ENCODE measurements around the gene APOL3.
A peak's percentile ranks its signal among the peaks of the same experiment; 100 is the strongest.
"Not testable (repeated sequence)": the region's sequence is repeated elsewhere in the genome, so short reads cannot be mapped to it uniquely, and the experiment has no call there.

APOL3 gene

GRCh38 chr22:36165141-36165540, 4.6 kb upstream of the APOL3 start:
- TF ChIP-seq CTCF (conservative IDR thresholded peaks at IDR 0.05), result no peak

GRCh38 chr22:36164621-36165020, 4.1 kb upstream of the APOL3 start:
- H3K27ac ChIP-seq, result no peak overlapping the region
- TF ChIP-seq CTCF (conservative IDR thresholded peaks at IDR 0.05), result no peak

More at GRCh38 chr22:36165141-36165540, 4.6 kb upstream of the APOL3 start:
- no peak overlapping the region for H3K27ac ChIP-seq

- TF ChIP-seq CTCF (conservative IDR thresholded peaks at IDR 0.05), result no peak
- H3K27ac ChIP-seq, result no peak overlapping the region
These were observed 2.9 kb upstream of the APOL3 start for GRCh38 chr22:36163497-36163896.

GRCh38 chr22:36162127-36163034, 1.8 kb upstream of the APOL3 start:
- H3K27ac ChIP-seq, result no peak overlapping the region

GRCh38 chr22:36161793-36162126, 1.2 kb upstream of the APOL3 start:
- H3K27ac ChIP-seq, result not testable (repeated sequence)

More at GRCh38 chr22:36162127-36163034, 1.8 kb upstream of the APOL3 start:
- no peak for TF ChIP-seq CTCF (conservative IDR thresholded peaks at IDR 0.05)

GRCh38 chr22:36156515-36157419, 3.8 kb downstream of the APOL3 start:
- H3K27ac ChIP-seq, result peak overlapping the region; percentile 98
- TF ChIP-seq CTCF (conservative IDR thresholded peaks at IDR 0.05), result no peak

- TF ChIP-seq CTCF (conservative IDR thresholded peaks at IDR 0.05), result no peak
- H3K27ac ChIP-seq, result peak overlapping the region; percentile 98
These were observed 4.4 kb downstream of the APOL3 start for GRCh38 chr22:36156119-36156514.
